Neural progenitor cell (in vitro differentiated cells): Measurements from ENCODE around the gene GPRC5B. TPM values are rescaled to one million over a fixed set of nuclear protein-coding genes. Genes with fewer than 3 reads are reported as not detected.
A peak's percentile ranks its signal among the peaks of the same experiment; 100 is the strongest.

ENCODE experiments used
- DNase-seq: peaks from one replicate; pipeline ENCODE4 v3.0.0-alpha.2; 2016; ENCODE audit warnings: low spot score
- H2AFZ ChIP-seq: fragments of 200-600 bp; sonication (generic); replicated peaks from 2 replicates; pipeline ENCODE4 v1.6.1; 2016; ENCODE audit warnings: antibody characterized with exemption
- H3F3A ChIP-seq: fragments of 200-600 bp; sonication (generic); 2 replicates; pipeline ENCODE4 v1.6.1; 2016; ENCODE audit warnings: antibody characterized with exemption, low read depth
- H3K27ac ChIP-seq: fragments of 200-600 bp; sonication (generic); 2 replicates; pipeline ENCODE4 v1.5.1; 2016; ENCODE audit warnings: mild to moderate bottlenecking
- H3K27me3 ChIP-seq: fragments of 200-600 bp; sonication (generic); 2 replicates; pipeline ENCODE4 v1.6.1; 2016; ENCODE audit warnings: mild to moderate bottlenecking, moderate library complexity
- H3K36me3 ChIP-seq: fragments of 200-600 bp; sonication (generic); 2 replicates; pipeline ENCODE4 v1.5.1; 2016
- H3K4me1 ChIP-seq: fragments of 200-600 bp; sonication (generic); 2 replicates; pipeline ENCODE4 v1.6.1; 2016; ENCODE audit warnings: mixed run types
- H3K4me2 ChIP-seq: fragments of 200-600 bp; sonication (generic); 2 replicates; pipeline ENCODE4 v1.6.1; 2016
- H3K4me3 ChIP-seq: fragments of 200-600 bp; sonication (generic); 2 replicates; pipeline ENCODE4 v1.5.1; 2016
- H3K79me2 ChIP-seq: fragments of 200-600 bp; sonication (generic); 2 replicates; pipeline ENCODE4 v1.6.1; 2016; ENCODE audit warnings: low read depth
- H3K9ac ChIP-seq: fragments of 200-600 bp; sonication (generic); 2 replicates; pipeline ENCODE4 v1.6.1; 2016
- H3K9me3 ChIP-seq: fragments of 200-600 bp; sonication (generic); 2 replicates; pipeline ENCODE4 v1.5.1; 2016; ENCODE audit warnings: low read depth
- H4K20me1 ChIP-seq: fragments of 200-600 bp; sonication (generic); 2 replicates; pipeline ENCODE4 v1.6.1; 2016; ENCODE audit warnings: low read depth
- H3K27ac Mint-ChIP-seq: 3 replicates; pipeline ENCODE4 v1.8.0; 2021; ENCODE audit warnings: mixed read lengths
- H3K27me3 Mint-ChIP-seq: 2 replicates; pipeline ENCODE4 v1.8.0; 2022; ENCODE audit warnings: low read depth, mild to moderate bottlenecking, inconsistent platforms, moderate library complexity, mixed read lengths; ENCODE audit not compliant: insufficient read depth
- H3K36me3 Mint-ChIP-seq: 3 replicates; pipeline ENCODE4 v1.8.0; 2021; ENCODE audit warnings: mixed read lengths
- H3K4me1 Mint-ChIP-seq: 3 replicates; pipeline ENCODE4 v1.8.0; 2021; ENCODE audit warnings: mixed read lengths
- H3K4me3 Mint-ChIP-seq: 3 replicates; pipeline ENCODE4 v1.8.0; 2021; ENCODE audit warnings: mild to moderate bottlenecking, moderate library complexity, mixed read lengths
- H3K9me3 Mint-ChIP-seq: 3 replicates; pipeline ENCODE4 v1.8.0; 2020; ENCODE audit warnings: mixed read lengths
- EZH2 ChIP-seq: fragments of 200-600 bp; sonication (generic); IDR thresholded peaks from 2 replicates; pipeline ENCODE4 v1.6.1; 2017; ENCODE audit warnings: antibody characterized with exemption, mild to moderate bottlenecking, moderate library complexity
- EZH2phosphoT487 ChIP-seq: fragments of 200-600 bp; sonication (generic); IDR thresholded peaks from 2 replicates; pipeline ENCODE4 v1.6.1; 2017; ENCODE audit warnings: antibody characterized with exemption
- total RNA-seq: library from RNA; depleted of rRNA; stranded (reverse); fragments of >200 nt; gene quantifications from 2 replicates; pipeline ENCODE4 v1.2.3, GENCODE V29; 2015; ENCODE audit warnings: low replicate concordance
- TF ChIP-seq, protein P1 (sequence below): fragments of 200-600 bp; sonication (generic); IDR thresholded peaks from 2 replicates; pipeline ENCODE4 v1.5.1; 2017; ENCODE audit warnings: antibody characterized with exemption, mild to moderate bottlenecking

GPRC5B gene
- total RNA-seq, 1 donor from 2014 or later: 21.1 TPM

DNA sequence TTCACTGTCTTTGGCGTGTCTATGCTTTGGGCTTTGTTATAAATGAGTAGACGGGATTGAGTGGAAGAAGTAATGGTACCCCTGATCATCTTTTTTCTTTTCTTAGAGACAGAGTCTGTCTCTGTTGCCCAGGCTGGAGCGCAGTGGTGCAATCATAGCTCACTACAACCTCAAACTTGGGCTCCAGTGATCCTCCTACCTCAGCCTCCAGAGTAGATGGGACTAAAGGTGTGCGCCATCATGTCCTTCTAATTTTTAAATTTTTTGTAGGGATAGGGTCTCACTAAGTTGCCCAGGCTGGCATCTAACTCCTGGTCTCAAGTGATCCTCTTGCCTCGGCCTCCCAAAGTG, 14.9 kb upstream of the GPRC5B start:
- no peaks in the 10 kb centered on the region for H3K36me3 ChIP-seq
- no peak overlapping the region for H3K9ac ChIP-seq
- no peak overlapping the region for H3K4me3 Mint-ChIP-seq
- H3K4me1 ChIP-seq: peaks cover 3% of the 10 kb centered on the region
- no peak overlapping the region for H3K4me3 ChIP-seq
- peaks cover 3% of the 10 kb centered on the region for H3F3A ChIP-seq
- H3K27me3 ChIP-seq: peaks cover 45% of the 10 kb centered on the region
- H3K9me3 ChIP-seq: no peaks in the 10 kb centered on the region
- no peak overlapping the region for H2AFZ ChIP-seq
- peaks cover 10% of the 10 kb centered on the region for H4K20me1 ChIP-seq
- TF ChIP-seq, protein P1, sequence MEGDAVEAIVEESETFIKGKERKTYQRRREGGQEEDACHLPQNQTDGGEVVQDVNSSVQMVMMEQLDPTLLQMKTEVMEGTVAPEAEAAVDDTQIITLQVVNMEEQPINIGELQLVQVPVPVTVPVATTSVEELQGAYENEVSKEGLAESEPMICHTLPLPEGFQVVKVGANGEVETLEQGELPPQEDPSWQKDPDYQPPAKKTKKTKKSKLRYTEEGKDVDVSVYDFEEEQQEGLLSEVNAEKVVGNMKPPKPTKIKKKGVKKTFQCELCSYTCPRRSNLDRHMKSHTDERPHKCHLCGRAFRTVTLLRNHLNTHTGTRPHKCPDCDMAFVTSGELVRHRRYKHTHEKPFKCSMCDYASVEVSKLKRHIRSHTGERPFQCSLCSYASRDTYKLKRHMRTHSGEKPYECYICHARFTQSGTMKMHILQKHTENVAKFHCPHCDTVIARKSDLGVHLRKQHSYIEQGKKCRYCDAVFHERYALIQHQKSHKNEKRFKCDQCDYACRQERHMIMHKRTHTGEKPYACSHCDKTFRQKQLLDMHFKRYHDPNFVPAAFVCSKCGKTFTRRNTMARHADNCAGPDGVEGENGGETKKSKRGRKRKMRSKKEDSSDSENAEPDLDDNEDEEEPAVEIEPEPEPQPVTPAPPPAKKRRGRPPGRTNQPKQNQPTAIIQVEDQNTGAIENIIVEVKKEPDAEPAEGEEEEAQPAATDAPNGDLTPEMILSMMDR: no peak
- TF ChIP-seq EZH2phosphoT487: no peak
- TF ChIP-seq EZH2: no peak
- H3K9me3 Mint-ChIP-seq: no peaks in the 10 kb centered on the region
- no peaks in the 10 kb centered on the region for H3K79me2 ChIP-seq
- no peaks in the 10 kb centered on the region for H3K36me3 Mint-ChIP-seq
- H3K27me3 Mint-ChIP-seq: peaks cover 34% of the 10 kb centered on the region
- H3K4me2 ChIP-seq: no peak overlapping the region
- H3K27ac ChIP-seq: no peak overlapping the region
- peak overlapping the region; percentile 4 for H3K27ac Mint-ChIP-seq
- no peak for DNase-seq
- H3K4me1 Mint-ChIP-seq: peaks cover 12% of the 10 kb centered on the region

DNA sequence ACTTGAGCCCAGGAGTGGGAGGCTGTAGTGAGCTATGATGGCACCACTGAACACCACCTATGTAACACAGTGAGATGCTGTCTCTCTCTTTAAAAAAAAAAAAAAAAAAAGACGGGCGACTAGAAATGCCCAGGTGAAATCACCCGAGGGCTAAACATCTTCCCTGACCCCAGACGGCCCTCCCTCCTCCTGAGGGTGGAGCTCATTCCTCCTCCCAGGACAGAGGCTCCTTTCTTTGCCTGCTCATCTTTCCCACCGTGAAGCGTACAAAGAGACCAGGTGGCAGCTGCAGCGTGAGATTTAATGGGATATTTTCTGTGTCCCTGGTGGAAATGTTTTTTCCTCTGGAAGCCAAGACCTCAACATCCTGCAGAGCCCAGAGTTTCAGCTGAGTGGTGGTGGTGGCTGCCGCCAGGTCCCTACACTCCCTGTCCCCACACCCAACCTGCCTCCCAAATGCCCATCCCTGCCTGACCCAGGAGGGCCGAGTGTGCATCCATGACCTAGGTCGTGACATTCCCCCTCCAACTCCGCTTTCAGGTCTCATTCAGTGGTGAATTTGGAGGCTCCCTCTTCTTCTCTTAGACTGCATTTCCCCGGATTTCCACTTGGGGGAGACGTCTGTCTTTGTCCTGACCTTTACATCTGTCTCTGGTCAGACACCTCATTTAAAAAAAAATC, 14.4 kb upstream of the GPRC5B start:
- no peak overlapping the region for H3K27ac ChIP-seq
- H3K9ac ChIP-seq: no peak overlapping the region
- H3K27me3 Mint-ChIP-seq: peaks cover 31% of the 10 kb centered on the region
- H3K4me3 ChIP-seq: no peak overlapping the region
- TF ChIP-seq, protein P1: peak; percentile 80
- TF ChIP-seq EZH2: no peak
- no peaks in the 10 kb centered on the region for H3K36me3 ChIP-seq
- peaks cover 10% of the 10 kb centered on the region for H4K20me1 ChIP-seq
- H3K9me3 ChIP-seq: no peaks in the 10 kb centered on the region
- H3K4me2 ChIP-seq: peak overlapping the region; percentile 9
- H3K27me3 ChIP-seq: peaks cover 40% of the 10 kb centered on the region
- H2AFZ ChIP-seq: no peak overlapping the region
- peaks cover 3% of the 10 kb centered on the region for H3K4me1 ChIP-seq
- H3F3A ChIP-seq: peaks cover 3% of the 10 kb centered on the region
- DNase-seq: peak; percentile 72
- no peaks in the 10 kb centered on the region for H3K9me3 Mint-ChIP-seq
- no peaks in the 10 kb centered on the region for H3K79me2 ChIP-seq
- H3K27ac Mint-ChIP-seq: peak overlapping the region; percentile 4
- H3K4me3 Mint-ChIP-seq: peak overlapping the region; percentile 31
- H3K4me1 Mint-ChIP-seq: peaks cover 12% of the 10 kb centered on the region
- H3K36me3 Mint-ChIP-seq: no peaks in the 10 kb centered on the region

DNA sequence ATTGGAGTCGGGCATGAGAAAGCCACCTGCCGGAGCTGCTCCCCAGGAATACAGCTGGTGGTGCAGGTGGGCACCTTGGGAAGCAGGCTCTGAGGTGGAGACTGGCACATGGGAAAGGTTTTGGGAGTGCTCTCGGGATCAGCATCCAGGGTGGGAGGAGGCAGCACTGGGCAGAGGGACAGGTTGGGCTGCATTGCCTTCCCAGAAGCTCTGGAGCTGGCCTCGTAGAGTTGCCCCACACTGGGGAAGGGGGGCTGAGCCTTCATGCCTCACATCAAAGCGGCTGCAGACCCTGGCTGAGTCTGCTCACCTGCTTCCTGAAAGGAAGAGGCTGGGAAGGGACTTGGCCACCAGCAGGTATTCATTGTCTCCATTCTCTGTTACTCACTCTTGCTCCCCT, 13.5 kb upstream of the GPRC5B start:
- Mint-ChIP-seq H3K4me1 (peaks cover 12% of the 10 kb centered on the region), H3K36me3 (no peaks in the 10 kb centered on the region), H3K4me3 (no peak overlapping the region), H3K27ac (no peak overlapping the region), H3K27me3 (peaks cover 27% of the 10 kb centered on the region), H3K9me3 (no peaks in the 10 kb centered on the region)
- Histone ChIP-seq H3K4me2 (no peak overlapping the region), H3K9me3 (no peaks in the 10 kb centered on the region), H3K27ac (no peak overlapping the region), H3K36me3 (no peaks in the 10 kb centered on the region), H3F3A (peaks cover 3% of the 10 kb centered on the region), H3K27me3 (peaks cover 31% of the 10 kb centered on the region), H3K79me2 (no peaks in the 10 kb centered on the region), H4K20me1 (peaks cover 10% of the 10 kb centered on the region), H2AFZ (no peak overlapping the region), H3K9ac (no peak overlapping the region), H3K4me3 (no peak overlapping the region), H3K4me1 (peaks cover 3% of the 10 kb centered on the region)
- TF ChIP-seq, protein P1: no peak
- no peak for TF ChIP-seq EZH2phosphoT487
- TF ChIP-seq EZH2: no peak
- DNase-seq: no peak
